Psoas muscle (tissue), 8 donors: ENCODE measurements around the gene BTBD9. TPM values are rescaled to one million over a fixed set of nuclear protein-coding genes. Genes with fewer than 3 reads are reported as not detected.

Source experiments
- ATAC-seq, 4 donors: fragments of 200-7000 bp; cut with Tn5 transposase; one replicate each; pipeline ENCODE4 v1.9.1; 2020; ENCODE audit warnings: moderate library complexity in 3 of 4, mild to moderate bottlenecking in 2 of 4
- DNase-seq, 2 donors: peaks; one replicate each; pipeline ENCODE4 v3.0.0-alpha.2; 2020
- H3K27ac ChIP-seq: fragments of 200-600 bp; one replicate; pipeline ENCODE4 v1.8.0; 2022
- H3K27me3 ChIP-seq, 3 donors: fragments of 200-600 bp in 1 of 3; one replicate each; pipeline versions ENCODE4 v1.6.1 to v1.8.0; 2013 to 2022; ENCODE audit warnings: low read length in 2 of 3, mild to moderate bottlenecking in 2 of 3, moderate library complexity in 1 of 3; ENCODE audit not compliant: insufficient read depth in 3 of 3
- H3K36me3 ChIP-seq, 2 donors: fragments of 200-600 bp in 1 of 2; one replicate each; pipeline versions ENCODE4 v1.6.1 to v1.8.0; 2013 to 2022; ENCODE audit warnings: low read depth in 1 of 2, mild to moderate bottlenecking in 1 of 2, moderate library complexity in 1 of 2; ENCODE audit not compliant: insufficient read depth in 1 of 2
- H3K4me1 ChIP-seq: fragments of 200-600 bp; one replicate; pipeline ENCODE4 v1.8.0; 2022
- H3K4me3 ChIP-seq: fragments of 200-600 bp; one replicate; pipeline ENCODE4 v1.8.0; 2022; ENCODE audit warnings: mild to moderate bottlenecking
- H3K9me3 ChIP-seq: fragments of 200-600 bp; one replicate; pipeline ENCODE4 v1.8.0; 2022
- WGBS, 3 donors: extraction: QIAGEN DNeasy Blood & Tissue Kit; methylation state at CpG; one replicate each; pipeline versions ENCODE4 v1.1.6 to v1.1.7; 2013; 5-methylcytosine and 5-hydroxymethylcytosine counted together
- intact Hi-C, 2 donors: fragments of 100-400 bp; cut with DNase I; formaldehyde crosslinking; loops; one replicate each; pipeline versions ENCODE4 v1.11.0 to v1.14.2; 2022
- polyA plus RNA-seq, 3 donors: library from polyadenylated mRNA; stranded (reverse); fragments of 200-250 nt; gene quantifications; one replicate each; pipeline ENCODE4 v1.2.3, GENCODE V29; 2013
- total RNA-seq, 4 donors: library from RNA; stranded (reverse); fragmentation: NEBNext Ultra II Directional in 2 of 4; extraction: Animal tissue kit (Norgen Biotek cat#: 25700) in 2 of 4; gene quantifications; one replicate each; pipeline versions ENCODE4 v1.2.1 to v1.2.4, GENCODE V29; 2021 to 2023
- TF ChIP-seq, protein P1 (sequence below): fragments of 200-600 bp; IDR thresholded peaks from one replicate; pipeline ENCODE4 v1.8.0; 2022; ENCODE audit warnings: antibody characterized with exemption
- donor health status: healthy with polysubstance abuse.
- donor health status: DM: no; HTN: no; CAD: no; lungs with moderate emphysema.
- donor health status: Bipolar disorder and iron deficiency.
- donor health status: healthy.
- donor health status: DM: yes; HTN: yes; CAD: no.
- donor health status: DM: no; HTN: no; CAD: no.
- donor health status: DM: no; HTN: no; CAD: no.
- donor health status: DM: yes; HTN: yes; CAD: no.

The BTBD9 gene
- total and polyA plus RNA-seq, 7 donors, result 2.3 to 10.9 (median 8.4) TPM

DNA sequence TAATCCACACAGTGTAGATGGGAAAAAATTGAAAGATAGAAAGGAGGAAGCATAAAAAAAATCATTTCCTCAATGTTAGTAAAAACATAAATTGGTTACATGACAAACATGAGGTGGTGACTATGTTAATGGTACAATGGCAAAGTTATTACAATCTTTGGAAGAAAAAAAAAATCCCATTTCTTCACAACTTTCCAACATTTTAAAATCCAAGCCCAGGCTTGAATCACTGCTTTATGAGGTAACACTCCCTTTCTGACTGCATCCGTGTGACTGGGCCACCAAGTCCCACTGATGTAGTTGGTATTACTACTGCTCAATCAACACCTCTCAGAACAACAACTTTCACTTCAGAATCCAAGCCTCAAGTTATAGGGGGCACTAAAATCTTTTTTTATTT lies 160.4 kb downstream of the BTBD9 start:
- intact Hi-C loops, result no loop called here
- no peaks in the 10 kb centered on the region for H3K9me3 ChIP-seq

GRCh38 chr6:38477680-38478260 lies 162.0 kb downstream of the BTBD9 start:
- 71 to 76% (median 76%) methylated on average over 9 of the region's 9 CpGs for WGBS, 3 donors
- no peak for DNase-seq
- H3K4me3 ChIP-seq, result no peak overlapping the region
- no peaks in the 10 kb centered on the region for H3K9me3 ChIP-seq
- H3K36me3 ChIP-seq, result no peaks in the 10 kb centered on the region
- H3K4me1 ChIP-seq, result peaks cover 14% of the 10 kb centered on the region
- no peaks in the 10 kb centered on the region for H3K27me3 ChIP-seq
- TF ChIP-seq, protein P1, sequence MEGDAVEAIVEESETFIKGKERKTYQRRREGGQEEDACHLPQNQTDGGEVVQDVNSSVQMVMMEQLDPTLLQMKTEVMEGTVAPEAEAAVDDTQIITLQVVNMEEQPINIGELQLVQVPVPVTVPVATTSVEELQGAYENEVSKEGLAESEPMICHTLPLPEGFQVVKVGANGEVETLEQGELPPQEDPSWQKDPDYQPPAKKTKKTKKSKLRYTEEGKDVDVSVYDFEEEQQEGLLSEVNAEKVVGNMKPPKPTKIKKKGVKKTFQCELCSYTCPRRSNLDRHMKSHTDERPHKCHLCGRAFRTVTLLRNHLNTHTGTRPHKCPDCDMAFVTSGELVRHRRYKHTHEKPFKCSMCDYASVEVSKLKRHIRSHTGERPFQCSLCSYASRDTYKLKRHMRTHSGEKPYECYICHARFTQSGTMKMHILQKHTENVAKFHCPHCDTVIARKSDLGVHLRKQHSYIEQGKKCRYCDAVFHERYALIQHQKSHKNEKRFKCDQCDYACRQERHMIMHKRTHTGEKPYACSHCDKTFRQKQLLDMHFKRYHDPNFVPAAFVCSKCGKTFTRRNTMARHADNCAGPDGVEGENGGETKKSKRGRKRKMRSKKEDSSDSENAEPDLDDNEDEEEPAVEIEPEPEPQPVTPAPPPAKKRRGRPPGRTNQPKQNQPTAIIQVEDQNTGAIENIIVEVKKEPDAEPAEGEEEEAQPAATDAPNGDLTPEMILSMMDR, result no peak
- H3K27ac ChIP-seq, result no peak overlapping the region
- ATAC-seq, result no peak
- intact Hi-C loops, result no loop called here

More for the DNA sequence above, 160.4 kb downstream of the BTBD9 start:
- no peaks in the 10 kb centered on the region for H3K36me3 ChIP-seq
- no peak overlapping the region for H3K27ac ChIP-seq
- DNase-seq (no peak), ATAC-seq (no peak)
- TF ChIP-seq, protein P1, result no peak
- H3K4me3 ChIP-seq, result no peak overlapping the region
- H3K4me1 ChIP-seq, result peaks cover 15% of the 10 kb centered on the region
- H3K27me3 ChIP-seq, result no peaks in the 10 kb centered on the region
- 91 to 95% (median 94%) methylated on average over 1 of the region's 1 CpG for WGBS, 3 donors

- WGBS, 3 donors, result 95 to 100% (median 96%) methylated on average over 1 of the region's 1 CpG
Measured at GRCh38 chr6:38476888-38477287, 162.8 kb downstream of the BTBD9 start.

GRCh38 chr6:38476141-38476540 lies 163.6 kb downstream of the BTBD9 start:
- 91 to 98% (median 92%) methylated on average over 1 of the region's 1 CpG for WGBS, 3 donors
- ATAC-seq, result no peak

More at GRCh38 chr6:38476888-38477287, 162.8 kb downstream of the BTBD9 start:
- TF ChIP-seq, protein P1, result no peak
- Histone ChIP-seq H3K4me1 (peaks cover 5% of the 10 kb centered on the region), H3K36me3 (no peaks in the 10 kb centered on the region), H3K27ac (no peak overlapping the region), H3K27me3 (no peaks in the 10 kb centered on the region), H3K9me3 (no peaks in the 10 kb centered on the region), H3K4me3 (no peak overlapping the region)
- ATAC-seq (no peak), DNase-seq (no peak)
- intact Hi-C loops, result no loop called here

More at GRCh38 chr6:38476141-38476540, 163.6 kb downstream of the BTBD9 start:
- TF ChIP-seq, protein P1, result no peak
- no peak overlapping the region for H3K27ac ChIP-seq
- intact Hi-C loops, result no loop called here
- DNase-seq, result no peak
- H3K27me3 ChIP-seq, result no peaks in the 10 kb centered on the region
- no peak overlapping the region for H3K4me3 ChIP-seq
- no peaks in the 10 kb centered on the region for H3K36me3 ChIP-seq
- H3K9me3 ChIP-seq, result no peaks in the 10 kb centered on the region
- H3K4me1 ChIP-seq, result no peaks in the 10 kb centered on the region
